Measurements from ENCODE around the gene ARHGEF37.

- TF ChIP-seq CTCF (IDR thresholded peaks at IDR 0.05) (no peak), POLR2A (IDR thresholded peaks at IDR 0.05) (no peak)
These were observed 13.1 kb downstream of the ARHGEF37 start for GRCh38 chr5:149594206-149594895.
